Measurements from ENCODE around the gene RAB40C.

RAB40C gene

DNA sequence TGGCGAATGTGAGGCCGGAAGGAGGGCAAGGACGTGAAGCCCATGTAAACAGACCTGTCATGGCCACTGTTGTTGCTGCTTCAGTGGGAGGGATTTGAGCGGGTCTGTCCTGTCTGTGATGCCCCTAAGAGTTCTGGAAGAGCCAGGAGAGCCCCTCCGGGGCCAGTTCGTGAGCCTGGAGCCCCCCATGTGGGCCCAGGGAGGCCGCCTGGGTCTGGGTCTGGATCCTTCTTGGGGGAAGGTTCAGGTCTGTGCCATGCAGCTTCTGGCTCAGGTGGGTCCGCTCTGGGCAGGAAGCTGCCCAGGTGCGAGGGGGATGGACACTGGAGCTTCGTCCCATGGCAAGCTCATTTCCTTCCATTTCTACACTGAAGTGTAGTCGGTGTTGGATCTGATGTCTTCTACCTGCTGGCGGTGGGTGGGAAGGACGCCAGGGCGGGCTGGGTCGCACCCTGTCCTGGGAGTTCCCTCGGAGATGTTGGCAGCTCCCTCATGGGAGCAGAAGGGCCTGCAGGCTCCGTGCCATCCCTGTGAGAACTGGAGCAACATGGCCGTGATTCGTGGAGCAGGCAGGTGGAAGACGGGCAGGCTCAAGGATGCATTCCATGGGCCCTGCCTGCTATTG, 29.7 kb downstream of the RAB40C start:
- no peak for DNase-seq

DNA sequence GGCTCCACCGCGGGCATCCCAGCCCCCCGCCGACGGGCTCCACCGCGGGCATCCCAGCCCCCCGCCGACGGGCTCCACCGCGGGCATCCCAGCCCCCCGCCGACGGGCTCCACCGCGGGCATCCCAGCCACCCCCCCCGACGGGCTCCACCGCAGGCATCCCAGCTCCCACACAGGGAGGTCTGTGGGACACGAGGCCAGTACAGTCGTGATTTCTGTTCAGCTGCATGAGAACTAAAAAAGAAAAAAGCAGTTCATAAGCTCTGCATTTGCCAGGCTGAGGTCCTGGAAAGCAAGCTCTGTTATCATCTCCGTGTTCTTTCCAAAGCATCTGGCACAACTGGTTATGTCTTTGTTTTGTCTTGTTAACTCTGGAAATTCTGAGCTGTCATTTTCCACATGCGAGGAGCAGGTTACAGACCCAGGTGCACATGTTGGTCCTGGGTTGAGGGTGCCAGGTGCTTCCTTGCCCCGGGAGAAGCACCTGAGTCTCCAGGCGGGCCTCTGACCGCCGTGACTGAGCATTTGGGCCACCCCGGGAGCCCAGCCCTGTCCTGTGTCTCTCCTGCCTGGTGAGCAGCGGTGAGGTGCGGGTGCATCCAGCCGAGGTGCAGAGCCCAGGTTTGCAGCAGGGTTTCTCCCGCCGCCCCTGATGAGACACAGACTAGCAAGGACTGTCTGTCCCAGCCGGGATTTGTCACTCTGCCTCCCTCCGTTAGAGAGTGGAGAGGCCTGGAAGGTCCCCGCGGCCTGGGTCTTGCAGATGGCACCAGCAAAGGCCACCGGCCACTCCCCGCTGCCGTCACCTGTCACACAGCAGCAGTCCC, 31.0 kb downstream of the RAB40C start:
- no peak for DNase-seq

DNA sequence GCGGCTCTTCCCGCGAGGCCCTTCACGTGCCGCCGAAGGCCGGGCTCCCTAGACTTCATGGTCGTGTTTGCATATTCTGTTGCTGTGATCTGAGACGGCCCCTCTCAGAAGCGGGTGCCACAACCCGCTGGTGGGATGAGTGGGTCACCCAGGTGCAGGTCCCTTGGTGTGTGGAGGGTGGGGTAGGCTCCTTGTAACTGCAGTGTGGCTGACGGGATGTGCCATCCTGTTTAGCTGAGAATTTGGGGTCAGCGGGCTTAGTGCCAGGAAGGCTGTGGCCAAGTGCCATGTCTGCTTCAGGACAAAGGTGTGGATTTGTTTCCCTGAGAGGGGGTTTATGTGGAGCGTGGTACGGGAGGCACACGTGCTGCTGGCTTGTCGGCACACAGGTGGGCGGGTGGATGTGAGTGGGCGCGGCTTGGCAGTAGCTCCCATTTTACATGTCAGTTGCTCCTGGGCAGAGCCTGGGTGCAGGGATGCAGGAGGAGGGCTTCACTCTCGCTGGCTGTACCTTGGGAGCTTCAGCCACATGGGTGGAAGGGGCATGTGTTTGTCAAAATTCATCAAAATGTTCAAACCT, 31.8 kb downstream of the RAB40C start:
- DNase-seq: no peak

DNA sequence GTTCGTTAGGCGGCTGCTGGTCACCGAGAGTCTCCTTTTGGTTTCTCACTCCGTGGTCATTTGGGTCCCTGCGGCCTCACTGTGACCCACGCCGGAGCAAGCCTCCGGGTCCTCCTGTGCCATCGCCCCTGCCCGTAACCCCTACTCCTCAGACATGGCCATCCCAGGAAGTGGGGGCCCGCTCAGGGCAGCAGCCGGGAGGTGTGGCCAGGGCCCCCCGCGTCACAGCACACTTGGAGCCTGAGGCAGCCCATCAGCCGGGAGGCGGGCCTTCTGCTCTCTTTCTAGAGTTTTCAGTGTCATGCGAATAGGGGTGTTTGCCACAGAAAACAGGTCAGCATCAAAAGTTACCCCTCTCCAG, 33.0 kb downstream of the RAB40C start:
- no peak for DNase-seq

DNA sequence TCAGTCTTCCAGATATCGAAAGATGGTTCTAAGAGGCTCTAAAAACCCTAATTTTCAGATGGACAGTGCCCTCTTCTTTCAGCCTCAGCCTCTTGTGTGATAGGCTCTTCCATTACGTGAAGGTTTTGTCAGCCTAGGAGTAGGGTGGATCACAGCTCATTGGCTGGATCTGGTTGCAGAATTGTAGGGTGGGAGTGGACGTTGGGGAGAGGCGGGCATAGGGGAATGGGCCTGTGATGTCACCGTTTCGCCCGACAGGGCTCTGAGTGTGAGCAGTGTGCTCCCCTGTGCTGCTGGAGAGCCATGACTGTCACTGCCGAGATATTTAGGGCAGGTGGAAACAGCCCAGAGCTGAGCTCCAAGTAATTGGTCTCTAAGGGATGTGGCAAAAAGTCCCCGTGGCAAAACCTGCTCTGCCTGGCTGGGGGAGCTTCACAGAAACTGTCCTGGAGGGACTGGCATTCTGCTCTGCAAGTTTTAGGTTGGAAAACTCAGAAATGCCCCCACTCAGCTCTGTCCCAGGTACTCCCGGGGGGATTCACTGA, 34.7 kb downstream of the RAB40C start:
- no peak for DNase-seq

DNA sequence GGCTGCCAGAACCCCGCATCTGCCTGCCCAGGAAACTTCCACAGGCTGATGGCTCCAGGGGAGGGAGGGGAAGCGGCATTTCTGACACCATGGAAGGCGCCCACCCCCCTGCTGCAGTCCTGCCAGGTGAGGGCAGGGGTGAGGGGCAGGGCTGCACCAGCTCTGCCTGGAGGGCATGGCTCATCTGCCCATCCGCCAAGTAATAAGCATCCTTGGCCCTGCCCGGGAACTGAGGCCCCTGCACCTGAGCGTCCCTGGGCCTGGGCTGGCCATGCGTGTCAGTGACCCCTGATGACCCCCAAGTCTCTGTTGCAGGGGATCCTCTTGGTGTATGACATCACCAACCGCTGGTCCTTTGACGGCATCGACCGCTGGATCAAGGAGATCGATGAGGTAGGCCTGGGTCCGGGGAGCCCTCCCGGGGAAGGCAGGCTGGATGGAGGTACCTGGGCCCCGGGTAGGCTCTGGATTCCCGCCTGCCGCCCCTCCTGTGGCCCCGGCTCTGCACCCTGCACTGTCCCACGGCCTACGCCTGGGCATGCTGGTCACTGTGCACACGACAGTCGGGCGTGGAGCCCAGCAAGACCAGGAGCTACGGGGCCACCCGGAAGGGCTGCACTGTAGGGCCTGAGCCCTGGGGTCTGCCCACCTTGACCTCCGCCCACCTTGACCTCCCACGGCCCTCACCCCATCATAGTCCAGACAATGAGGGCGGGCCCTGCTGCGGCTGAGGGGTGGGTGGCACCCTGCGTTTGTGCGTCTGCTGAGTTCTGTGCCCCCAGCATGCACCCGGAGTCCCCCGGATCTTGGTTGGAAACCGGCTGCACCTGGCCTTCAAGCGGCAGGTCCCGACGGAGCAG, 35.5 kb downstream of the RAB40C start:
- DNase-seq: no peak

DNA sequence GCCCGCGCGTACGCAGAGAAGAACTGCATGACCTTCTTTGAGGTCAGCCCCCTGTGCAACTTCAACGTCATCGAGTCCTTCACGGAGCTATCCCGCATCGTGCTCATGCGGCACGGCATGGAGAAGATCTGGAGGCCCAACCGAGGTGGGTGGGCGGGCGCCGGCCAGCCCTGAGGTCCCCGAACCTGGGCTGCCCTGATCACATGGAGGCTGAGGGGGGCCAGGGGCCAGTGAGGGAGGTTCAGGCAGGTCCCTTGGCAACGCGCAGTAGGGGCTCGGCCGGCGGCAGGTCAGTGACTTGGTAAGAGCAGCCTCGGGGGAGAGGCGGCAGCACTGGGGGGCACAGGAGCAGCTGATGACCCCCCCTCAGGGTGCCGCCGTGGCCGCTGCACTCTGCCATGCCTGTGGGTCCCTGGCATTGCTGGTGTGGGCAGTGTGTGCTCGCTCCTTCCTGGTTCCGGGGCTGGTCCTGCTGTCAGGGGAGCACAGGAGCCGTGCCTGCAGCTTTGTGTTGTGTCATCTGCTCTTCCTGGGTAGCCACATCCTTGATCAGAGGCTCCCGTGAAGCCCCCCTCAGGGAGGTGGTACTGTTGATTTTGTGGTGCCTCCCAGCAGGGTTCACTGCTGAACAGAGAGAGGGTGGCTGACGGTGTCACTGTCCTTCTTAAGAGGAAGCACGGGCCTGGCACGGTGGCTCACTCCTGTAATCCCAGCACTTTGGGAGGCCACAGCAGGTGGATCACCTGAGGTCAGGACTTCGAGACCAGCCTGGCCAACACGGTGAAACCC, 36.3 kb downstream of the RAB40C start:
- DNase-seq: no peak

DNA sequence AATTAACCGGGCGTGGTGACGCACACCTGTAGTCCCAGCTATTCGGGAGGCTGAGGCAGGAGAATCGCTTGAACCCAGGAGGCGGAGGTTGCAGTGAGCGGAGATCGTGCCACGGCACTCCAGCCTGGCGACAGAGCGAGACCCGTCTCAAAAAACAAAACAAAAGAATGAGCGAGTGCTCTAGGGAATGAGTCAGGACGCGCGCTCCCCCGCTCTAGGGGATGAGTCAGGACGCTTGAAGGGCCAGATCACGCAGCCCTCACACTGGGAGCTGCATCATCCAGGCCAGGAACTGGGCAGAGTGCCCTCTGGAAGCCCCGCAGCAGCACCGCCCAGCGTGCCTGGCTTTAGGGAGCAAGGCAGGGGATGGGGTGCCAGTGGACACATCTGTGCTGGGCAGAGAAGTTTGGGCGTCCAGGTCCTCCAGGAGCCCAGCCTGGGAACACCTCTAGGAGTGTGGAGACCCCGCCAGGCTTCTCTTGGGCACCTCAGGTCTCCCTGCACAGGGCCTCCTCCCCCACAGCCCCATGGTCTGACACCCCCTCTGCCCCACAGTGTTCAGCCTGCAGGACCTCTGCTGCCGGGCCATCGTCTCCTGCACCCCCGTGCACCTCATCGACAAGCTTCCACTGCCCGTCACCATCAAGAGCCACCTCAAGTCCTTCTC, 37.1 kb downstream of the RAB40C start:
- no peak for DNase-seq

DNA sequence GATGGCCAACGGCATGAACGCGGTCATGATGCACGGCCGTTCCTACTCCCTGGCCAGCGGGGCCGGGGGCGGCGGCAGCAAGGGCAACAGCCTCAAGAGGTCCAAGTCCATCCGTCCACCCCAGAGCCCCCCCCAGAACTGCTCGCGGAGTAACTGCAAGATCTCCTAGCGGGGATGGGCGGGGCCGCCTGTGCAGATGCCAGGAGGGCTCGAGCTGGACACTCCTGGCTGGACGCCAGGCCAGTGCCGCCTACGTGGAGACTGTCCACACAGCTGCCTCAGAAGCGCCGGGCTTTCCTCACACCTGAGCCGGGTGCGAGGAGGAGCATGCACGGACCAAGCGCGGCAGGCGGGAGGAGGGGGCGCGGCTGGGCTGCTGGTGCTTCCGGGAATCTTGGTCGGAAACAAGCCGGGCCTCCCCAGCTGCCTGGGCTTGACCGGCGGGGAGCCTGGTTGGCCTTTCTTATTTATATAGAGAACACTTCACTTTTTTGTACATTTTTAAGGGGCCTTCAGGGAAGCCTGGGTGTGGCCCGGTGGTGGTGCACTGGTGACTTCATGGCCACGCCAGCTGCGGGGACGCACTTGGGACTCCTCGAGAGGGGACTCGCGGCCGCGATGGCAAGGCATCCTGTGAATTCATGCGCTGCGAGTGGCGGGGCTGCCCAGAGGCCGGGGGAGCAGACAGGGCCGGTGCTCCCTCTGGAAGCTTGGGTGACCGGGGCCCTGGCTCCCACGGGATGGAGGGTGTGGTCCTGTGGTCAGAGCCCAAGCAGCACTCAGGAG, 37.8 kb downstream of the RAB40C start:
- no peak for DNase-seq

DNA sequence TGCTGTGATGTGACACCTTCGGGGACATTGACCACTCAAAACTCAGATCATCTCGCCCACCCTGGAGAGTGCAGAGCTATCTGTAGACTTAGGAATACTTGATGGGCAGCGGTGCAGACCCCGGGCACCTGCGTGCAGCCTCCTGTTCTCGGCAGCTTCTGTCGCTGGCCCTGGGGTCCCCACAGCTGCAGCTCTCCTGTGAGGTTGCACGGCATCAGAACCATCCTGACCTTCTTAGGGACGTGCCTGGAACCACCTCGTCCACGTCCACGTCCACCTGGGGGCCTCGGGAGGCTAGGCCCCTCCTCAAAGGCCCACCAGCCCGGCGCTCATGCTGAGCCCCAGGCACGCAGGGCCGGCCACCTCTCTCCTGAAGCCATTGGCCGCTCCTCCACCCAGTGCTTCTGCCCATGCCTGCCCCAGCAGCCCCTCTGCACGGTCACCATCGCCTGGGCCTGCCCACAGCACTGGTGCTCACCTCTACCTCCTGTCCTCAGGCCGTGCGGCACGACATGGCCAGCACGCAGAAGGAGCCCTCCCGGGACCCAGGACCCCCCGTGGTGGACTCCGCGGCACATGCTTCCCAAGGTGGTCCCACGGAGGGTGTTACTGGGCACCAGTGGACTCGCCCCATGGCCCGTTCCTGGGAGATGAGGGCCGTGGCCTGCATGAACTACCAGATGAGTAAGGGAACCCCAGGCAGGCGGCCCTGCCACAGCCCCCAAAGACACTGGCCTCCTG, 38.6 kb downstream of the RAB40C start:
- no peak for DNase-seq

DNA sequence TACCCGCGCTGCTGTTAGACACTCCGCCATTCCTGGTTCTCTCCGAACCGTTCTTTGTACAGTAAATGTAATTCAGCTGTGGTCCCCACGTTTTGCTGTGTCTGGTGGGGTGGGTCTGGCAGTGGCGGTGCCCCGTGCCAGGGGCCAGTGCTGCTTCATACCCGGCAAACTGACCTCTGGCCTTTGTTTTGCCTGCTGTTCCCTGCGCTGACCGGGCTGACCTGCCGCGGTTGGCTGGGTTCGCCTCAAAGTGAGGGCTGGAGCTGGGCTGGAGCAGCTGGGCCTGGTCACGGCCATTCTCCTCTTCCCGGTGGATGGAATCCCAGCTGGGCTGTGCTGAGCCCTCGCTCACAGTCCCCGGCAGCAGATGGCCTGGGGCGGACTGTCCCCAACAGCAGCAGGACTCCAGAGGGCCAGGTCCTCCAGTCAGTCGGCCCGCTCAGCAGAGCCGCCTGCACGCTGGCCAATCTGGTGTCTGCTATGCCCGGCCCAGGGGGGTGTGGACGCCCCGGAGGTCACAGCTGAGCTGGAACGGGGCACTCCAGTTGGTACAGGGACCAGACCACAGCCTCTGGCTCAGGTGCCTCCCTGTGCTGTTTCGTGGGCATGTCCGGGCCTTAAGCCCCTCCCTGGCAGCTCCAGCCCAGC, 39.4 kb downstream of the RAB40C start:
- DNase-seq: no peak

DNA sequence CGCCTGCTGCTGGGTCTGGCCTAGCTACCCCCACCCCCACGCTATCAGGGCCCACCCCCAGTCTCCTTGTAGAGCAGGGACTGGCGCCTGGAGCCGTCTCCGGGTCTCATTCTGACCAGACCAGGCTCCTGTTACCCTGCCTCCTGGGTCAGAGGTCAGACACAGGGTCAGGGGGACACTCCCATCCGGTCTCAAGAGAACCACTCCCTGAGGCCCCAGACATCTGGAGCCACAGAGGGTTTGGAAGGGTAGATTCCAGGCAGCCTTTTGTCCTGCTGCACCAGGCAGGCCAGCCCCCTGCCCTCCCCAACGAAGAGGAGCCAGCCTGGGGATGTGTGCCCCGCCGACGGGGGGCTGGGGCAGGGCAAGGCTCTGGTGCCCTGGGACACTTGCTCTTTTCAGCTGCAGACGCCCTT, 40.0 kb downstream of the RAB40C start:
- DNase-seq: no peak

DNA sequence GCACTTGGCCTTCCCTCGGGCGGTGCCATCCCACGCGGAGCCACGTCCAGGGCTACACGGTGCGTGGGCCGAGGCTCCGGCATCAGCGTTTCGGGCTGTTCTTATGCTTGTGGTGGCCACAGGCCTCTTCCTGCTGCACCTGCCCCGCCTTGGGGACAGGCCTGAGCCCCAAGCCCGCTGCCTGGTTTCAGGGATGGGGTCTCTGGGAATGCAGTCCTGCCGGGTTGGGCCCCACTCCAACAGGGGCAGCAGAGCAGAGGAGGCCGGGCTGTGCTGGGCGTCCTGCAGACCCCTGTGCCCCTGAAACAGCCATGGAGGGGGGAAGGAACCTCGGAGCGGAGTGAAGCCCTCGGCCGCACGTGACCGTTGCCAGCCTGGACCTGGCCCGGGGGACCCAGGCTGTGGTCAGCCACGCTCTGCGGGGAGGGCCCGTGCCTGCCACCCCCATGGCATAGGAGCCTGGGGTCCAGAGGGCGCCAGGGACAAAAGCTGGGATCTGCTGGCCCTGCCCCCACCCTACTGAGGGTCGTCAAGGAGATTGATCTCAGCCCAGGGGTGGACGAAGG, 40.5 kb downstream of the RAB40C start:
- DNase-seq: no peak

DNA sequence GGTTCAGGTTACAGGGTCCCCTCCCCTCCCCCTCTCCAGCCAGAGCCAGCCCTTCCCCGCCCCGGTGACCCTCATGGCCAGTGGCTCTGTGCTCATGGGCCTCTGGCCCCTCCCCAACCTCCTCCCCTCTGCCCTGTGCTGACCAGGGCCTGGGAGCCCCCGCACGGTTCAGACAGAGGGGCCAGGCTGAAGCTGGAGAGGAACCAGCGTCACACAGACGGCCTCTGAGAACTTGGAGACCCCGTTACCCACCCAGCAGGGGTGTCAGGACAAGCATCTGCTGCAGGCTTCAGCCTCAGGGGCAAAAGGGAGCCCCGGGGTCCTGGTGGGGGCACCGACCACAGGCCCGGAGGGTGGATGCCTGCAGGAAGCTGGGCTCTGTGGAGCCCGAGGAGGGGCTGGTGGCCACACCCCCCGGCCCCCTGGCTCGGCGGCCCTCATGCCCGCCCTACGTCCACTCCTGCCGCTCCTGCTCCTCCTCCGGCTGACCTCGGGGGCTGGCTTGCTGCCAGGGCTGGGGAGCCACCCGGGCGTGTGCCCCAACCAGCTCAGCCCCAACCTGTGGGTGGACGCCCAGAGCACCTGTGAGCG, 41.0 kb downstream of the RAB40C start, which contains the start of gene WFIKKN1:
Gene WFIKKN1 (plus strand): TSS at position 171 of the 591 bp plus-strand sequence. CDS start 269 bp downstream, at position 440.
- no peak for DNase-seq

DNA sequence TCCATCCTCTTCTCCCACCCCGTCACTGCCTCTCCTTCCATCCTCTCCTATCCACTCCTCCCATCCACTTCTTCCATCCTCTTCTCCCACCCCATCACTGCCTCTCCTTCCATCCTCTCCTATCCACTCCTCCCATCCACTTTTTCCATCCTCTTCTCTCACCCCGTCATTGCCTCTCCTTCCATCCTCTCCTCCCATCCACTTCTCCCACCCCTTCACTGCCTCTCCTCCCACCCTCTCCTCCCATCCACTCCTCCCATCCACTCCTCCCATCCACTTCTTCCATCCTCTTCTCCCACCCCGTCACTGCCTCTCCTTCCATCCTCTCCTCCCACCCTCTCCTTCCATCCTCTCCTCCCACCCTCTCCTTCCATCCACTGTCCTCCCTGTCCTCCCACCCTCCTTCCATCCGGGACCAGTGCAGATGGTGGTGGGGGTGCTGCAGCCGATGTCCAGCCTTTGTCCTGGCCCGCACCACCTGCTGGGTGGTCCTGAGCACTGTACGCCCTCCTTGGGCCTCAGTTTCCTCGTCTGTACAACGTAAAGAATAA, 42.0 kb downstream of the RAB40C start:
- no peak for DNase-seq

DNA sequence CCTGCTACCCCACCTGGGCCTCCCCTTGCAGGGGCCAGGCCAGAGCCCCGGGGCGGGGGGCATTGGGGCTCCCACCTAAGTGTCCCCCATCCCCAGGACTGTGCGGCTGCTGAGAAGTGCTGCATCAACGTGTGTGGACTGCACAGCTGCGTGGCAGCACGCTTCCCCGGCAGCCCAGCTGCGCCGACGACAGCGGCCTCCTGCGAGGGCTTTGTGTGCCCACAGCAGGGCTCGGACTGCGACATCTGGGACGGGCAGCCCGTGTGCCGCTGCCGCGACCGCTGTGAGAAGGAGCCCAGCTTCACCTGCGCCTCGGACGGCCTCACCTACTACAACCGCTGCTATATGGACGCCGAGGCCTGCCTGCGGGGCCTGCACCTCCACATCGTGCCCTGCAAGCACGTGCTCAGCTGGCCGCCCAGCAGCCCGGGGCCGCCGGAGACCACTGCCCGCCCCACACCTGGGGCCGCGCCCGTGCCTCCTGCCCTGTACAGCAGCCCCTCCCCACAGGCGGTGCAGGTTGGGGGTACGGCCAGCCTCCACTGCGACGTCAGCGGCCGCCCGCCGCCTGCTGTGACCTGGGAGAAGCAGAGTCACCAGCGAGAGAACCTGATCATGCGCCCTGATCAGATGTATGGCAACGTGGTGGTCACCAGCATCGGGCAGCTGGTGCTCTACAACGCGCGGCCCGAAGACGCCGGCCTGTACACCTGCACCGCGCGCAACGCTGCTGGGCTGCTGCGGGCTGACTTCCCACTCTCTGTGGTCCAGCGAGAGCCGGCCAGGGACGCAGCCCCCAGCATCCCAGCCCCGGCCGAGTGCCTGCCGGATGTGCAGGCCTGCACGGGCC, 42.8 kb downstream of the RAB40C start:
- DNase-seq: no peak

DNA sequence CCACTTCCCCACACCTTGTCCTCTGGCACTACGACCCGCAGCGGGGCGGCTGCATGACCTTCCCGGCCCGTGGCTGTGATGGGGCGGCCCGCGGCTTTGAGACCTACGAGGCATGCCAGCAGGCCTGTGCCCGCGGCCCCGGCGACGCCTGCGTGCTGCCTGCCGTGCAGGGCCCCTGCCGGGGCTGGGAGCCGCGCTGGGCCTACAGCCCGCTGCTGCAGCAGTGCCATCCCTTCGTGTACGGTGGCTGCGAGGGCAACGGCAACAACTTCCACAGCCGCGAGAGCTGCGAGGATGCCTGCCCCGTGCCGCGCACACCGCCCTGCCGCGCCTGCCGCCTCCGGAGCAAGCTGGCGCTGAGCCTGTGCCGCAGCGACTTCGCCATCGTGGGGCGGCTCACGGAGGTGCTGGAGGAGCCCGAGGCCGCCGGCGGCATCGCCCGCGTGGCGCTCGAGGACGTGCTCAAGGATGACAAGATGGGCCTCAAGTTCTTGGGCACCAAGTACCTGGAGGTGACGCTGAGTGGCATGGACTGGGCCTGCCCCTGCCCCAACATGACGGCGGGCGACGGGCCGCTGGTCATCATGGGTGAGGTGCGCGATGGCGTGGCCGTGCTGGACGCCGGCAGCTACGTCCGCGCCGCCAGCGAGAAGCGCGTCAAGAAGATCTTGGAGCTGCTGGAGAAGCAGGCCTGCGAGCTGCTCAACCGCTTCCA, 43.6 kb downstream of the RAB40C start:
- DNase-seq: no peak

Measured in AML-193 (cell line).